AG09309 (cell line): ENCODE data around the gene GNPTG.

Experiments used
- DNase-seq: peaks from one replicate; pipeline ENCODE4 v3.0.0-alpha.2; 2010; ENCODE audit warnings: low read depth
- H3K4me3 ChIP-seq: 2 replicates; pipeline ENCODE4 v1.5.1; 2011; ENCODE audit warnings: mild to moderate bottlenecking, low read depth, low read length, moderate library complexity; ENCODE audit not compliant: control insufficient read depth
- CTCF ChIP-seq: IDR thresholded peaks from 2 replicates; pipeline ENCODE4 v1.5.1; 2011; ENCODE audit warnings: mild to moderate bottlenecking, low read depth, low read length, inconsistent platforms; ENCODE audit not compliant: insufficient read depth, control insufficient read depth; ENCODE audit errors: missing control alignments

GNPTG gene

GRCh38 chr16:1309888-1310831, 41.6 kb upstream of the GNPTG start:
- H3K4me3 ChIP-seq = peak overlapping the region; percentile 65
- no peak for TF ChIP-seq CTCF
- no peak for DNase-seq

DNA sequence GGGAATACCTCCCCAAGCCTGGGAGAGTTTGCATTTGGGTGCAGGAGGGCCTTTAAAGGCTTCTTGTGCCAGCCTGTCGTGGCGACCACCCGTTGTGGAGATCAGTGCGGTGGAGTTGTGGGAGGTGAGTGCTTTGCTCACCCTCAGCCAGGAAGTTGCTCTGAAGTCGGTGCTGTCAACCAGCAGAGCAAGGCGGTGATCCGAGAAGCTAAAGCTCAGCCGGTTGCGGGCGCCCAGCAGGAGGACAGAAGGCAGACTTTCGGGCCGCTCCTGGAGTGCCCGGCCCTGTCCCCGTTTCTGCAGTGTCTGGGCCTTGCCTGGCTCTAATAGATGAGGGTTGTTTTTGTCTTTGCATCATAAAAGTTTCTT, 40.9 kb upstream of the GNPTG start:
- H3K4me3 ChIP-seq = peak overlapping the region; percentile 65
- no peak for DNase-seq
- TF ChIP-seq CTCF = no peak

DNA sequence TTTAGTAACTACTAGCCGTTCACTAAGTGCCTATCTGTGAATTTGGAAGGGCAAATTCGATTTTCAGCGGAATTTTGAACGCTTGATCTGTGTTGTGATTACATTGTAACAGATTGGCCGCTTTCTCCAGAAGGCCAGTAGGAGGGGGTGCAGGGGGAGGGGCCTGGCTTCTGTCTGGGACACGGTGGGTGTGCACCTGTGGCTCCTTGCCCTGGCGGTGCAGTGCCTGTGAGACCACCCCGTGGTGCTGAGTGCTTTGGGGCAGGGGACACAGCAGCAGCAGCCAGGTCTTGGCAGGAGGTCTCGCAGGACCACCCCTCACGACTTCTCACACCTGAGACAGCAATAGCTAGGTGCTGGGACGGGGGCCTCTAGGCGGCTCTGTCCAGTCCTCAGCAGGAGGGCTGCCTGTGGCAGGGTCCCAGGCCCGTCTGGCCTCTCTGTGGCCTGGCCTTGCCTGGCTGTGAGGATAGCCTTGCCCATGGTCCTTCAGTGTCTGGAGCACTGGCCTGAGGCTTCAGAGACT, 40.5 kb upstream of the GNPTG start:
- TF ChIP-seq CTCF = no peak
- no peak for DNase-seq
- H3K4me3 ChIP-seq = peak overlapping the region; percentile 65

GRCh38 chr16:1311738-1312466, 39.8 kb upstream of the GNPTG start:
- no peak for TF ChIP-seq CTCF
- DNase-seq = no peak
- peak overlapping the region; percentile 65 for H3K4me3 ChIP-seq

DNA sequence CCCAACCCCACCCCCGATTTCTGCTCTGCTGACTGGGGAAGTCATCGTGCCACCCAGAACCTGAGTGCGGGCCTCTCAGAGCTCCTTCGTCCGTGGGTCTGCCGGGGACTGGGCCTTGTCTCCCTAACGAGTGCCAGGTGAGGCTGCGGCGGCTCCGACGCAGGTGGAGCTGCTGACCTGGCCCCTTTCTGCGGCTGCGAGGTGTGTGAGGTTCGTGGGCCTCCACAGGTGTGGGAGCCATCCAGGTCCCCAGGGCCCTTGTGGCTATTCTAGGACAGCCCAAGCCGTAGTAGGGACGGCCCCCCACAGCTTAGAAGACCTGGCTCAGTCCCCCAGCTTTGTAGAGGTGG, 39.3 kb upstream of the GNPTG start:
- H3K4me3 ChIP-seq = no peak overlapping the region
- no peak for TF ChIP-seq CTCF
- no peak for DNase-seq

- no peak overlapping the region for H3K4me3 ChIP-seq
- no peak for DNase-seq
- no peak for TF ChIP-seq CTCF
Measured at GRCh38 chr16:1312903-1313302, 38.8 kb upstream of the GNPTG start.
